GM20431 (cell line): ENCODE results near the gene NEMP1.

Source experiments
- in situ Hi-C: fragments of 300-500 bp; cut with MseI, MboI; formaldehyde crosslinking; loops from one replicate; pipeline ENCODE4 v1.15.0; 2020; ENCODE audit warnings: low sequenced_read_pairs; ENCODE audit not compliant: unreplicated experiment

The NEMP1 gene

GRCh38 chr12:57109207-57110103 is 30.9 kb upstream of the NEMP1 start:
- in situ Hi-C loops, result loop anchor here (10.0 kb wide), 1 partner anchor 95 kb away; the partner anchor contains the start of gene TAC3

GRCh38 chr12:57107456-57108155 is 29.0 kb upstream of the NEMP1 start:
- in situ Hi-C loops, result no loop called here

- in situ Hi-C loops, result no loop called here
Observed at GRCh38 chr12:57106021-57106708, 27.6 kb upstream of the NEMP1 start.

GRCh38 chr12:57105011-57105753 is 26.6 kb upstream of the NEMP1 start:
- in situ Hi-C loops, result no loop called here

- in situ Hi-C loops, result no loop called here
Observed at GRCh38 chr12:57104292-57104910, 25.8 kb upstream of the NEMP1 start.

GRCh38 chr12:57103856-57104255 is 25.3 kb upstream of the NEMP1 start:
- in situ Hi-C loops, result no loop called here

- in situ Hi-C loops, result no loop called here
Observed at GRCh38 chr12:57101892-57102695, 23.5 kb upstream of the NEMP1 start.

- in situ Hi-C loops, result no loop called here
Observed at GRCh38 chr12:57099766-57100165, 21.2 kb upstream of the NEMP1 start.

GRCh38 chr12:57099047-57099714 is 20.6 kb upstream of the NEMP1 start:
- in situ Hi-C loops, result no loop called here

GRCh38 chr12:57098546-57098945 is 20.0 kb upstream of the NEMP1 start:
- in situ Hi-C loops, result no loop called here

- in situ Hi-C loops, result no loop called here
Observed at GRCh38 chr12:57097554-57097835, 18.9 kb upstream of the NEMP1 start.

- in situ Hi-C loops, result no loop called here
Observed at GRCh38 chr12:57096748-57097553, 18.4 kb upstream of the NEMP1 start.

- in situ Hi-C loops, result no loop called here
Observed at GRCh38 chr12:57096099-57096572, 17.5 kb upstream of the NEMP1 start.

- in situ Hi-C loops, result no loop called here
Observed at GRCh38 chr12:57095440-57095839, 16.8 kb upstream of the NEMP1 start.

GRCh38 chr12:57094208-57095160 is 15.9 kb upstream of the NEMP1 start:
- in situ Hi-C loops, result no loop called here

- in situ Hi-C loops, result no loop called here
Observed at GRCh38 chr12:57093415-57094207, 15.0 kb upstream of the NEMP1 start.
